ENCODE results near the gene GRIK1.

The GRIK1 gene

GRCh38 chr21:29674343-29674742 lies 265.5 kb downstream of the GRIK1 start:
- no peak for DNase-seq (ENCODE audit: low read depth, low spot score)

GRCh38 chr21:29673096-29673610 lies 266.6 kb downstream of the GRIK1 start:
- DNase-seq (ENCODE audit: low read depth, low spot score) = no peak

GRCh38 chr21:29671728-29672127 lies 268.1 kb downstream of the GRIK1 start:
- no peak for DNase-seq (ENCODE audit: low read depth, low spot score)

GRCh38 chr21:29670228-29670627 lies 269.6 kb downstream of the GRIK1 start:
- no peak for DNase-seq (ENCODE audit: low read depth, low spot score)

DNA sequence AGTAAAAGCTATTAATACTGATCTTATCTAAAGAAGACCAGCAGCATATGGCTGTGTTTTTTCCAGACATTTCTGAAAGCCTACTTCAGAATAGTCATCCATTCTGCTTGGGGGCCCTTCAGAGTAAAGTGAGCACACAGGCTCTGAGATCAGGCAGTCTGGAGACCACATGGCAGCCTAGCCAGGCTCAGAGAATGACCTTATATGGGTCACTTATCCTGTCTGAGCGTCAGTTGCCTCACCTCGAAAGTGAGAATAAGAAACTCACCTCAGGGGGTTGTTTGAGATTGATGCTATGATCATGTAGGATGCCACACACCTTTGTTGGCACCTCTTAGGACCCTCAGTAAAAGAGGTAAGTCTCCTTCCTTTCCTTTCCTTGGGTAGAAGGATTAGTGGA lies 270.4 kb downstream of the GRIK1 start:
- DNase-seq (ENCODE audit: low read depth, low spot score) = no peak

DNA sequence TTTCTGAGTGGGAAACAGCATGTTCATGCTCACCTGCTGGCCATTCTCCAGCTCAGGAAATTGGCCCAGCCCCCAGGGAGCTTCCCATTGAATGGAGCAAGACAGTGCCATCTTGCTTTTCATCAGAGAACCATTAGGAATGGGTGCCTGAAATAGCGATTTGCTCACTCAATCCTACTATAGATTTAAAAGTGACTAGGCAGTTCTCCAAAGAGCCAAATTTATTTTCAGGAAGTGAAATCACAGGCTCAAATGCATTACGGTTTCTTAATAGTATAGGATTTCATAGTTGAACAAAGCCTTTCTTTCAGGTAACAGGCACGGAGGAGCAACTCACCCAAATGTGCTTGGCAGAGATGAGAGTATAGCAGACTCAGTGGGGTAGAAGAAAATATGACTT lies 272.1 kb downstream of the GRIK1 start:
- DNase-seq (ENCODE audit: low read depth, low spot score) = no peak

GRCh38 chr21:29664615-29665014 lies 275.2 kb downstream of the GRIK1 start:
- no peak for DNase-seq (ENCODE audit: low read depth, low spot score)

DNA sequence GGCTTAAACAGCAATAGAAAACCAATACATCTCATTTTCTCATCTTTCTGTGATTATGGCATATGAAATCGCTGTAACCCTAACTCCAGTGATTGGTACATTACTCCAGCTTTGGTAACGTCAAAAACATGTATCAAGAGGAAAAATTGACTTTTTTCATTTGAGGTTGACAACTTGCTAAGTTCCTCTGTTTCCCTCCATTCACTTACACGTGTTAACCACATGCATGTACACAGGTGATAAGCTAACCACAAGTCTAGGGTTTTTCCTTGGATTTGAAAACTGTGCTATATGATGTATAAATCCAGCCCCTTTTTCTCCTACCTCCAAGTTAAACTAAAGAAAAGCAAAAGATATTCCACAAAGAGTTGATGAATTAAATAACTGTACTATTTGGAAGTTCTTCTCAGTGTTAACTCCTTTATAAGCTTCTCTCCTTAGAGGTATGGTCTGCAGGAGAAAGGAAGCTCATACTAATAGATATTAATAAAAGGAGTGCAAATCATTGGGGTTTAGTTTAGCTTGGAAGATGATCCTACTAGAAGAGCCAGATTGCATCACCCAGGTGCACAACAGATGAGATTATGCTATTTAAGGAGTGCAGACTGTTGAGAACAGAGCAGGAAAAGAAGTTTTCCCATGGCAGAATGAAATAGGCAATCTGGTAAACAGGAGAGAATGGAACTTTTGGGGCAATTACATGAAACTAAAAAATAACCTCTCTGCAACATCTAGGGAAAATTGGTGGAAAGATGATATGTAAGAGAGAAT lies 277.9 kb downstream of the GRIK1 start:
- DNase-seq (ENCODE audit: low read depth, low spot score) = no peak

GRCh38 chr21:29660047-29660720 lies 279.6 kb downstream of the GRIK1 start:
- DNase-seq (ENCODE audit: low read depth, low spot score) = no peak

- no peak for DNase-seq (ENCODE audit: low read depth, low spot score)
Measured at GRCh38 chr21:29658934-29659203, 280.9 kb downstream of the GRIK1 start.

DNA sequence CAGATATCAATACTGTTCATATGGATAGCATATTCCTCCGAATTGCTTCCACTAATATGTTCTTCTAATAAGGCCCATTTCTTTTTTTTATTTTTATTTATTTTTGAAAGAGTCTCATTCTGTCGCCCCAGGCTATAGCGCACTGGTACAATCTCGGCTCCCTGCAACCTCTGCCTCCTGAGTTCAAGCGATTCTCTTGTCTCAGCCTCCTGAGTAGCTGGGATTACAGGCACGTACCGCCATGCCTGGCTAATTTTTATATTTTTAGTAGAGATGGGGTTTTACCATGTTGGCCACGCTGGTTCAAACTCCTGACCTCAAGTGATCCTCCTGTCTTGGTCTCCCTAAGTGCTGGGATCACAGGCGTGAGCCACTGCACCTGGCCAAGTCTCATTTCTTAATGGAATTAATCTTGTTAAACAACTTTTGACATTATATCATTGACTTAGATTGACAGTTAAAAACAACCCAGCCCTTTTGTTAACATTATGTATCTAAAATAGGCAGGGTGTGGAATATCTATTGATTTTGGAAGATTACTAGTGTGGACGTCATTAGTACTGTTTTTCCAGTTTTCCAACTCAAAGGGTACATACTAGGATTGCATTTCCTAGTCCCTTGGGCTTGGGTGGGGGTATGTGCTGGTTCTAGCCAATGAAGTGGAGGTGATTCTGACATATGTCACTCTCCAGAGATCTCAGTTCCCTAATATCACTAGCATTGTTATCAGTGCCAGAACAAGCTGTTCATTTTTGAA lies 281.4 kb downstream of the GRIK1 start:
- no peak for DNase-seq (ENCODE audit: low read depth, low spot score)

- DNase-seq (ENCODE audit: low read depth, low spot score) = no peak
Measured at GRCh38 chr21:29657240-29657989, 282.4 kb downstream of the GRIK1 start.

- DNase-seq (ENCODE audit: low read depth, low spot score) = no peak
Measured at GRCh38 chr21:29656504-29657239, 283.1 kb downstream of the GRIK1 start.

- DNase-seq (ENCODE audit: low read depth, low spot score) = no peak
Measured at GRCh38 chr21:29655577-29655976, 284.2 kb downstream of the GRIK1 start.

DNA sequence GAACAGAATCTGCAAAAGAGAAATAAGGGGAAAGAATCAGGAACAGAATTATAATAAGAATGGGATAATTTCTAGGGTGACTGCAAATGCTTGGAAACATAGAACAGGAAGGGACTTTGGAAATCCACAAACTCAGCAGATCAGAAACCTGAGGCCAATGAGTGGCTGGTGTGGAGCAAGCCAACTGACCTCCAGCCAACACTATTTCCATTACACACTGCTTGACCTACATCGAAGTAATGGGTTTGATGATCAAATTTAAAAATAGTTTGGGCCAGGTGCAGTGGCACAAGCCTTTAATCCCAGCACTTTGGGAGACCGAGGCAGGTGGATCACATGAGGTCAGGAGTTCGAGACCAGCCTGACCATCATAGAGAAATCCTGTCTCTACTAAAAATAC lies 284.9 kb downstream of the GRIK1 start:
- no peak for DNase-seq (ENCODE audit: low read depth, low spot score)

- DNase-seq (ENCODE audit: low read depth, low spot score) = no peak
Measured at GRCh38 chr21:29654203-29654602, 285.6 kb downstream of the GRIK1 start.

- no peak for DNase-seq (ENCODE audit: low read depth, low spot score)
Measured at GRCh38 chr21:29650523-29651022, 289.2 kb downstream of the GRIK1 start.

- no peak for DNase-seq (ENCODE audit: low read depth, low spot score)
Measured at GRCh38 chr21:29649406-29649814, 290.4 kb downstream of the GRIK1 start.

GRCh38 chr21:29648710-29649240 lies 291.0 kb downstream of the GRIK1 start:
- DNase-seq (ENCODE audit: low read depth, low spot score) = no peak

- DNase-seq (ENCODE audit: low read depth, low spot score) = no peak
Measured at GRCh38 chr21:29647353-29647781, 292.4 kb downstream of the GRIK1 start.
